ENCODE results near the gene DPY19L1.
"Not testable (repeated sequence)": the region's sequence is repeated elsewhere in the genome, so short reads cannot be mapped to it uniquely, and the experiment has no call there.

The DPY19L1 gene

DNA sequence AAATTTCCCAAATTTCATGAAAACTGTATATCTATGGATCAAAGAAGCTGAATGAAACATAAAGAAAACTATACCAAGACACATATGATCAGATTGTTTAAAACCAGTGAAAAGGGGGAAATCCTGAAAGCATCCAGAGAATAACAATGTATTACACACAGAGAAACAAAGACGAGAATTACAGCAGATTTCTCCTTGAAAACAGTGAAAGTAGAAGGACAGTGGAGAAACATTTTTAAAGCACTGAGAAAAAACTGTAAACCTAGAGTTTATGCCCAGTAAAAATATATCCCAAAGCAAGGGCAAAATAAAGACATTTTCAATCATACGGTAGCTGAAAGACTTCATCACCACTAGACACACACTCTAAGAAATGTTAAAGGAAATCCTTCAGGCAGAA is 121.0 kb downstream of the DPY19L1 start:
- TF ChIP-seq, protein P1, sequence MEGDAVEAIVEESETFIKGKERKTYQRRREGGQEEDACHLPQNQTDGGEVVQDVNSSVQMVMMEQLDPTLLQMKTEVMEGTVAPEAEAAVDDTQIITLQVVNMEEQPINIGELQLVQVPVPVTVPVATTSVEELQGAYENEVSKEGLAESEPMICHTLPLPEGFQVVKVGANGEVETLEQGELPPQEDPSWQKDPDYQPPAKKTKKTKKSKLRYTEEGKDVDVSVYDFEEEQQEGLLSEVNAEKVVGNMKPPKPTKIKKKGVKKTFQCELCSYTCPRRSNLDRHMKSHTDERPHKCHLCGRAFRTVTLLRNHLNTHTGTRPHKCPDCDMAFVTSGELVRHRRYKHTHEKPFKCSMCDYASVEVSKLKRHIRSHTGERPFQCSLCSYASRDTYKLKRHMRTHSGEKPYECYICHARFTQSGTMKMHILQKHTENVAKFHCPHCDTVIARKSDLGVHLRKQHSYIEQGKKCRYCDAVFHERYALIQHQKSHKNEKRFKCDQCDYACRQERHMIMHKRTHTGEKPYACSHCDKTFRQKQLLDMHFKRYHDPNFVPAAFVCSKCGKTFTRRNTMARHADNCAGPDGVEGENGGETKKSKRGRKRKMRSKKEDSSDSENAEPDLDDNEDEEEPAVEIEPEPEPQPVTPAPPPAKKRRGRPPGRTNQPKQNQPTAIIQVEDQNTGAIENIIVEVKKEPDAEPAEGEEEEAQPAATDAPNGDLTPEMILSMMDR (IDR thresholded peaks at IDR 0.05; ENCODE audit: insufficient read depth, low read depth, low read length, missing control alignments), result no peak
- no peak overlapping the region for H3K4me3 ChIP-seq (ENCODE audit: low read depth, low read length)
- no peak for DNase-seq (ENCODE audit: low read depth)

- no peak overlapping the region for H3K4me3 ChIP-seq (ENCODE audit: low read depth, low read length)
- TF ChIP-seq, protein P1 (IDR thresholded peaks at IDR 0.05; ENCODE audit: insufficient read depth, low read depth, low read length, missing control alignments), result no peak
- no peak for DNase-seq (ENCODE audit: low read depth)
Observed at GRCh38 chr7:34912236-34912635, 125.0 kb downstream of the DPY19L1 start.

GRCh38 chr7:34906266-34906850 is 130.9 kb downstream of the DPY19L1 start:
- H3K4me3 ChIP-seq (ENCODE audit: low read depth, low read length); DNase-seq (ENCODE audit: low read depth): not testable (repeated sequence)

DNA sequence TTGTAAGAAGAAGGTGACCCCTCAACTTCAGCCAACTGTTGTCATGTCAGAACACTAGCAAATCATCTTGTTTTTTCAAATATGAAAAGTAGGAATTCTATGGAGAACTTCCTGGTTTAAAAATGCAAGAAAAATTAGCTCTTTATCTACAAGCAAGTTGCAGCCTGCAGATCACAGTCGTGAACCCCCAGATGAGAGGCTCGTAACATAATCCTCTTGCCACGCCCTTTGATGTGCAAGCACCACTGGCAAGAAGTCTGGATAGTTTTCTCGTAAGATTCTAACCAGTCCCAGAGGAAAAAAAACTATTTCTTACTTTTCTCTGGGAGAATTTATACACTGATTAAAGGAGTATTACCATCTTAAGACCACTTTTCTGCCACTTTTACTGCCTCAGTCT is 132.3 kb downstream of the DPY19L1 start:
- H3K4me3 ChIP-seq (ENCODE audit: low read depth, low read length), result no peak overlapping the region
- TF ChIP-seq, protein P1 (IDR thresholded peaks at IDR 0.05; ENCODE audit: insufficient read depth, low read depth, low read length, missing control alignments), result no peak
- DNase-seq (ENCODE audit: low read depth), result no peak

DNA sequence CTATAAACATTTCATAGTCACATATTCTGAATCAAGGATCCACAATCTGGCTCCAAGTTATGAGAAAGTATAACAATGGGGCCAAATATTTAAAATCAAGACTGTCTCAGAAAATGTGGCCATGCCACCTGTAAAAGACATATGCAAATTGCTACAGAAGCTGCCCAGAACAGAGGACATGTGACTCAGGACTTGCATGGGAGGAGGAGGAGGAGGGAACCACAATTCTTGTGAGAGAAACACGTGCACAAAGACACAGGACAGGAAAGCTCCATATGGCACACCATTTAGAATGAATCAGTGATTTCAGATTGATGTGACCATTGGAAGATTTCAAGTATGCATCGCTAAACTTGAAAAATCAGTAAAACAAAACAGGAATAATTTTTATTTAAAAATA is 133.4 kb downstream of the DPY19L1 start:
- DNase-seq (ENCODE audit: low read depth); H3K4me3 ChIP-seq (ENCODE audit: low read depth, low read length): not testable (repeated sequence)

DNA sequence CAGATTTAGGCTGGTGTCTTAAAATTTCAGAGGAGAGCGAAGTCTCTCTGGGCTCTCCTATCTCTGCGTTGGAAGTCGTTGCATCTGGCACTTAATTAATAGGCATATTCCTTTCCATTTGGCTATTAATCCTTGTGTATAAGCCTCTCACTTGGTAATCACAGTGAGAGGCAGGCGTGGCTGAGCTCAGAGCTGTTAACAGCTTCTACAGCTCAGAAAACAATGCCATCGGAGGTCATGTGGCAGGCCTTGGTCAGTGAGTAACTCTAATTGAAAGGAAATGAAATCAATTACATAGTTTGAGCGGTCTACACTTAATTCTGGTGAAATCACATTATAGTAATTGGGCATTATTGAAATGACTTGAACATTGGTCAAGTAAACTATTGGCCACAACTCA is 135.1 kb downstream of the DPY19L1 start:
- TF ChIP-seq, protein P1 (IDR thresholded peaks at IDR 0.05; ENCODE audit: insufficient read depth, low read depth, low read length, missing control alignments), result no peak
- no peak overlapping the region for H3K4me3 ChIP-seq (ENCODE audit: low read depth, low read length)
- DNase-seq (ENCODE audit: low read depth), result no peak

DNA sequence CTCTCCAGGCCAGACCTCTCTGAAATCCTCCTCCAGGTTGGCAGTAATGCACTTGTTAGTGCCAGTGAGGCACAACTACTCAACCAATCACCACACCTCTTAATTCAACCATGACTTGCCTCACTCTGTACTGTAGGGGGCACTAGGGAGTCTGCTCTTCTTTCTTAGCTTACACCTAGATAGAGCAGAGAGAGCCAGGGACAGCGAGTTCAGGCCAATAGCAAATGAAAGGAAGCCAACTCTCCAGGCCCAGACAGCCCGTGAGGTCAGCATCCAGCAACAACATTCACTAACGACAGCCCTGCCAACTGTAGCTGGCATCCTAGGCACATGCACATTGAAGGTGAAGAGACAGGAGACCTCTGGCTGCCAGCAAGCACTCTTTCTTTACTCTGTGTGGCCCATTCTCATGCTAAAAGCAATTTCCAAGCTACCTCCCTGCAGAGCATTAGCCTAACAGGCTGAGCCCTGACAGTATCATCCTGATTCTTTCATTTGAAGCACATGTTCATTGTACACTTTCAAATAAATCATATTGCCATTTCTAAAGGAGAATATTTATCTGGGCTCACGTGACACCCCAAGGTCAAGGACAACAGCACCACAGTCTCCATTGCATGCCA is 136.3 kb downstream of the DPY19L1 start:
- TF ChIP-seq, protein P1 (IDR thresholded peaks at IDR 0.05; ENCODE audit: insufficient read depth, low read depth, low read length, missing control alignments), result peak; percentile 32
- no peak overlapping the region for H3K4me3 ChIP-seq (ENCODE audit: low read depth, low read length)
- peak; percentile 17 for DNase-seq (ENCODE audit: low read depth)

DNA sequence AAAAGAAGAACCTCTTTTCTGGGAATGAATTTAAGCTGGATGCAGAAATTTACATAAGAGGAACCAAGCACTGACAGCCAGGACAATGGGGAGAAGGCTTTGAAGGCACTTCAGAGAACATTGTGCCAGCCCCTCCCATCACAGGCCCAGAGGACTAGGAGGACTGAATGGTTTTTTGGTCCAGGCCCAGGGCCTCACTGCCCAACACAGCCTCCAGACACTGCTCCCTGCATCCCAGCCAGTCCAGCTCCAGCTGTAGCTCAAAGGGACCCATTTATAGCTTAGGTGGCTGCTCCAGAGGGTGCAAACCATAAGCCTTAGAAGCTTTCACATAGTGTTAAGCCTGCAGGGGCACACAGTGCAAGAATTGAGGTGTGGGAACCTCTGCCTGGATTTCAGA is 142.1 kb downstream of the DPY19L1 start:
- TF ChIP-seq, protein P1 (IDR thresholded peaks at IDR 0.05; ENCODE audit: insufficient read depth, low read depth, low read length, missing control alignments), result no peak
- DNase-seq (ENCODE audit: low read depth), result no peak
- no peak overlapping the region for H3K4me3 ChIP-seq (ENCODE audit: low read depth, low read length)
